ENCODE results near the gene NSFL1C. TPM values are rescaled to one million over a fixed set of nuclear protein-coding genes. Genes with fewer than 3 reads are reported as not detected.

Gene NSFL1C
- total and polyA plus RNA-seq, 4 experiments from 2014 or later = 57.5 to 105 (median 71.6) TPM

- CTCF ChIA-PET (ENCODE audit: partially characterized antibody) = interaction anchor here (1.3 kb wide), 1 partner anchor 24 kb away, joined by 4 read pairs; no protein-coding TSS in a partner anchor
- intact Hi-C loops (cut with micrococcal nuclease) = loop anchor here (10.0 kb wide), 1 partner anchor 615 kb away; no protein-coding TSS in a partner anchor
- Histone ChIP-seq H3K4me3 (ENCODE audit: low read length in 2 of 2) (no peak overlapping the region), H3K9me3 (ENCODE audit: control insufficient read depth in 1 of 2, low read length in 2 of 2) (no peaks in the 10 kb centered on the region), H3K27me3 (ENCODE audit: insufficient read depth, low read length) (no peaks in the 10 kb centered on the region), H3K27ac (ENCODE audit: low read depth, low read length) (no peak overlapping the region), H3K36me3 (ENCODE audit: insufficient read depth, low read length) (peaks cover 67% of the 10 kb centered on the region), H3K4me1 (ENCODE audit: insufficient read depth, low read length) (peaks cover 24% of the 10 kb centered on the region)
- H3K4me1 Mint-ChIP-seq = peaks cover 22 to 47% (median 28%) of the 10 kb centered on the region in 4 donors
- peaks cover 45 to 74% of the 10 kb centered on the region in 2 donors for H3K36me3 Mint-ChIP-seq
- H3K4me3 Mint-ChIP-seq = no peak overlapping the region
- no peaks in the 10 kb centered on the region for H3K9me3 Mint-ChIP-seq
- no peak for DNase-seq
- POLR2A ChIA-PET (ENCODE audit: partially characterized antibody) = no interaction called here
- no peak overlapping the region for H3K27ac Mint-ChIP-seq
- H3K27me3 Mint-ChIP-seq = no peaks in the 10 kb centered on the region
Observed at GRCh38 chr20:1460275-1460674, 6.4 kb downstream of the NSFL1C start.

GRCh38 chr20:1457992-1458391, 8.7 kb downstream of the NSFL1C start:
- H3K4me1 Mint-ChIP-seq = peaks cover 2 to 24% (median 8%) of the 10 kb centered on the region in 4 donors
- ChIA-PET POLR2A (ENCODE audit: partially characterized antibody) (no interaction called here), CTCF (ENCODE audit: partially characterized antibody) (interaction anchor here (1.3 kb wide), 1 partner anchor 8 kb away, joined by 4 read pairs; the partner anchor contains the start of gene NSFL1C)
- H3K36me3 Mint-ChIP-seq = peaks cover 59 to 81% of the 10 kb centered on the region in 2 donors
- H3K4me1 ChIP-seq (ENCODE audit: insufficient read depth, low read length) = peaks cover 1% of the 10 kb centered on the region
- intact Hi-C loops (cut with micrococcal nuclease) = no loop called here
- H3K27ac Mint-ChIP-seq = no peak overlapping the region
- no peak overlapping the region for H3K4me3 Mint-ChIP-seq
- no peaks in the 10 kb centered on the region for H3K27me3 ChIP-seq (ENCODE audit: insufficient read depth, low read length)
- peaks cover 78% of the 10 kb centered on the region for H3K36me3 ChIP-seq (ENCODE audit: insufficient read depth, low read length)
- no peak for DNase-seq
- H3K9me3 ChIP-seq (ENCODE audit: control insufficient read depth in 1 of 2, low read length in 2 of 2) = no peaks in the 10 kb centered on the region
- no peak overlapping the region for H3K4me3 ChIP-seq (ENCODE audit: low read length in 2 of 2)
- H3K27me3 Mint-ChIP-seq = no peaks in the 10 kb centered on the region
- H3K9me3 Mint-ChIP-seq = no peaks in the 10 kb centered on the region
- no peak overlapping the region for H3K27ac ChIP-seq (ENCODE audit: low read depth, low read length)

- Histone ChIP-seq H3K27ac (ENCODE audit: low read depth, low read length) (no peak overlapping the region), H3K27me3 (ENCODE audit: insufficient read depth, low read length) (no peaks in the 10 kb centered on the region), H3K4me1 (ENCODE audit: insufficient read depth, low read length) (no peaks in the 10 kb centered on the region), H3K4me3 (ENCODE audit: low read length in 2 of 2) (no peak overlapping the region), H3K36me3 (ENCODE audit: insufficient read depth, low read length) (peaks cover 90% of the 10 kb centered on the region), H3K9me3 (ENCODE audit: control insufficient read depth in 1 of 2, low read length in 2 of 2) (no peaks in the 10 kb centered on the region)
- no peak for DNase-seq
- H3K4me1 Mint-ChIP-seq = peaks cover 0 to 22% (median 7%) of the 10 kb centered on the region in 4 donors
- no peak overlapping the region for H3K4me3 Mint-ChIP-seq
- peaks cover 73 to 82% of the 10 kb centered on the region in 2 donors for H3K36me3 Mint-ChIP-seq
- ChIA-PET CTCF (ENCODE audit: partially characterized antibody) (interaction anchor here (1.0 to 4.8 kb wide), 3 partner anchors 10 to 19 kb away, joined by 3 to 18 read pairs (median 4); partner anchors contain the start of gene NSFL1C), POLR2A (ENCODE audit: partially characterized antibody) (interaction anchor here (0.7 kb wide), 1 partner anchor 10 kb away, joined by 3 read pairs; the partner anchor contains the start of gene NSFL1C)
- H3K27ac Mint-ChIP-seq = no peak overlapping the region
- H3K9me3 Mint-ChIP-seq = no peaks in the 10 kb centered on the region
- no peaks in the 10 kb centered on the region for H3K27me3 Mint-ChIP-seq
- intact Hi-C loops (cut with micrococcal nuclease) = no loop called here
Observed at GRCh38 chr20:1456300-1456699, 10.3 kb downstream of the NSFL1C start.

- Histone ChIP-seq H3K27me3 (ENCODE audit: insufficient read depth, low read length) (no peaks in the 10 kb centered on the region), H3K4me3 (ENCODE audit: low read length in 2 of 2) (no peak overlapping the region), H3K36me3 (ENCODE audit: insufficient read depth, low read length) (peaks cover 98% of the 10 kb centered on the region), H3K27ac (ENCODE audit: low read depth, low read length) (no peak overlapping the region), H3K9me3 (ENCODE audit: control insufficient read depth in 1 of 2, low read length in 2 of 2) (no peaks in the 10 kb centered on the region), H3K4me1 (ENCODE audit: insufficient read depth, low read length) (no peaks in the 10 kb centered on the region)
- peaks cover 71 to 85% of the 10 kb centered on the region in 2 donors for H3K36me3 Mint-ChIP-seq
- ChIA-PET CTCF (ENCODE audit: partially characterized antibody) (interaction anchor here (1.1 to 5.0 kb wide), 3 partner anchors 13 to 16 kb away, joined by 4 to 34 read pairs (median 4); no protein-coding TSS in a partner anchor), POLR2A (ENCODE audit: partially characterized antibody) (interaction anchor here (0.5 to 1.0 kb wide), 2 partner anchors 11 to 16 kb away, joined by 3 read pairs; partner anchors contain the start of gene NSFL1C)
- H3K27me3 Mint-ChIP-seq = no peaks in the 10 kb centered on the region
- no peak for DNase-seq
- H3K9me3 Mint-ChIP-seq = no peaks in the 10 kb centered on the region
- H3K27ac Mint-ChIP-seq = peak overlapping the region in 1 of 7 donors; percentile 12
- intact Hi-C loops (cut with micrococcal nuclease) = no loop called here
- no peak overlapping the region for H3K4me3 Mint-ChIP-seq
- no peaks in the 10 kb centered on the region for H3K4me1 Mint-ChIP-seq
Observed at GRCh38 chr20:1450926-1451491, 15.6 kb downstream of the NSFL1C start.

GRCh38 chr20:1449370-1449769, 17.3 kb downstream of the NSFL1C start:
- CTCF ChIA-PET (ENCODE audit: partially characterized antibody) = interaction anchor here (1.3 to 5.0 kb wide), 4 partner anchors 11 to 315 kb away, joined by 3 to 34 read pairs (median 4); no protein-coding TSS in a partner anchor

GRCh38 chr20:1448081-1448620, 18.5 kb downstream of the NSFL1C start:
- no peak overlapping the region for H3K4me3 Mint-ChIP-seq
- CTCF ChIA-PET (ENCODE audit: partially characterized antibody) = interaction anchor here (1.2 to 5.0 kb wide), 6 partner anchors 10 to 339 kb away, joined by 3 to 34 read pairs (median 4); partner anchors contain the start of gene NSFL1C
- Histone ChIP-seq H3K4me3 (ENCODE audit: low read length in 2 of 2) (no peak overlapping the region), H3K4me1 (ENCODE audit: insufficient read depth, low read length) (no peaks in the 10 kb centered on the region), H3K27me3 (ENCODE audit: insufficient read depth, low read length) (no peaks in the 10 kb centered on the region), H3K9me3 (ENCODE audit: control insufficient read depth in 1 of 2, low read length in 2 of 2) (no peaks in the 10 kb centered on the region), H3K27ac (ENCODE audit: low read depth, low read length) (no peak overlapping the region), H3K36me3 (ENCODE audit: insufficient read depth, low read length) (peaks cover 97% of the 10 kb centered on the region)
- H3K27ac Mint-ChIP-seq = peak overlapping the region in 1 of 7 donors; percentile 64
- peaks cover 75 to 89% of the 10 kb centered on the region in 2 donors for H3K36me3 Mint-ChIP-seq
- H3K9me3 Mint-ChIP-seq = no peaks in the 10 kb centered on the region
- DNase-seq = no peak
- H3K4me1 Mint-ChIP-seq = no peaks in the 10 kb centered on the region
- H3K27me3 Mint-ChIP-seq = no peaks in the 10 kb centered on the region
- intact Hi-C loops (cut with micrococcal nuclease) = no loop called here
- POLR2A ChIA-PET (ENCODE audit: partially characterized antibody) = no interaction called here

More at GRCh38 chr20:1449370-1449769, 17.3 kb downstream of the NSFL1C start:
- no peaks in the 10 kb centered on the region for H3K4me1 ChIP-seq (ENCODE audit: insufficient read depth, low read length)
- H3K27me3 Mint-ChIP-seq = no peaks in the 10 kb centered on the region
- DNase-seq = no peak
- H3K27me3 ChIP-seq (ENCODE audit: insufficient read depth, low read length) = no peaks in the 10 kb centered on the region
- H3K9me3 Mint-ChIP-seq = no peaks in the 10 kb centered on the region
- H3K36me3 Mint-ChIP-seq = peaks cover 75 to 88% of the 10 kb centered on the region in 2 donors
- H3K27ac ChIP-seq (ENCODE audit: low read depth, low read length) = no peak overlapping the region
- H3K36me3 ChIP-seq (ENCODE audit: insufficient read depth, low read length) = peaks cover 98% of the 10 kb centered on the region
- no peak overlapping the region for H3K4me3 ChIP-seq (ENCODE audit: low read length in 2 of 2)
- H3K27ac Mint-ChIP-seq = peak overlapping the region in 1 of 7 donors; percentile 14
- POLR2A ChIA-PET (ENCODE audit: partially characterized antibody) = no interaction called here
- intact Hi-C loops (cut with micrococcal nuclease) = no loop called here
- H3K9me3 ChIP-seq (ENCODE audit: control insufficient read depth in 1 of 2, low read length in 2 of 2) = no peaks in the 10 kb centered on the region
- no peak overlapping the region for H3K4me3 Mint-ChIP-seq
- H3K4me1 Mint-ChIP-seq = no peaks in the 10 kb centered on the region

GRCh38 chr20:1446536-1446935, 20.1 kb downstream of the NSFL1C start:
- no peaks in the 10 kb centered on the region for H3K9me3 Mint-ChIP-seq
- peaks cover 95% of the 10 kb centered on the region for H3K36me3 ChIP-seq (ENCODE audit: insufficient read depth, low read length)
- DNase-seq = no peak
- intact Hi-C loops (cut with micrococcal nuclease) = no loop called here
- CTCF ChIA-PET (ENCODE audit: partially characterized antibody) = interaction anchor here (5.0 kb wide), 1 partner anchor 9 kb away, joined by 34 read pairs; no protein-coding TSS in a partner anchor
- H3K4me1 Mint-ChIP-seq = peaks cover 0 to 5% (median 4%) of the 10 kb centered on the region in 4 donors
- H3K9me3 ChIP-seq (ENCODE audit: control insufficient read depth in 1 of 2, low read length in 2 of 2) = no peaks in the 10 kb centered on the region
- no peaks in the 10 kb centered on the region for H3K27me3 ChIP-seq (ENCODE audit: insufficient read depth, low read length)
- H3K4me3 Mint-ChIP-seq = no peak overlapping the region
- H3K27ac Mint-ChIP-seq = no peak overlapping the region
- no peaks in the 10 kb centered on the region for H3K4me1 ChIP-seq (ENCODE audit: insufficient read depth, low read length)
- POLR2A ChIA-PET (ENCODE audit: partially characterized antibody) = no interaction called here
- H3K4me3 ChIP-seq (ENCODE audit: low read length in 2 of 2) = no peak overlapping the region
- peaks cover 70 to 91% of the 10 kb centered on the region in 2 donors for H3K36me3 Mint-ChIP-seq
- no peak overlapping the region for H3K27ac ChIP-seq (ENCODE audit: low read depth, low read length)
- H3K27me3 Mint-ChIP-seq = no peaks in the 10 kb centered on the region
